Esophagus squamous epithelium (tissue), 4 donors: ENCODE results near the gene ACRV1.

Experiments used
- POLR2A ChIP-seq, 4 donors: fragments of 450-650 bp; IDR thresholded peaks; one replicate each; pipeline ENCODE4 v1.6.1; 2017; ENCODE audit warnings: antibody characterized with exemption in 4 of 4, mild to moderate bottlenecking in 4 of 4, moderate library complexity in 3 of 4
- TF ChIP-seq, protein P1 (sequence below), 6 experiments: fragments of 450-650 bp in 4 of 6; fragments of 200-600 bp in 2 of 6; sonication (generic) in 2 of 6; IDR thresholded peaks; one replicate each; pipeline ENCODE4 v1.5.1; 2016 to 2019; ENCODE audit warnings: antibody characterized with exemption in 6 of 6, mild to moderate bottlenecking in 4 of 6, moderate library complexity in 4 of 6

DNA sequence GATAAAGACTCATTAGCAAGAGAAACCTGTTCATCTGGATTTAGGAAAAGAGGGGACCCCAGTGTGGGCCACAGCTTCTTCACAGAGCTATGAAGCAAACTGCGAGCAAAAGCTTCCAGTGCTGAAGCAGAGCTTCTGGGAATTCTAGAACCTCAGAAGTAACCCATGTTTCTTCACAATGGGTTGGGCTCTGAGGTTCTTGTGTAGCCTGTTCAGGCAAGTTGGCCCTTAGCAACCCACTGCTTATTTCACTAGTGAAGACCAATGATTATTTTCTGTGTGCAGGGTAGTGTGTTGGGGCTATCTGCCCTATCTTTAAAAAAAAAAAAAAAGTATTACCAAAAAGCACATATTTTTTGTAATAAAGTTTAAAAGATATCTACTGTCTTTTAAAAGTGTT lies at the start of gene ACRV1:
- no peak for TF ChIP-seq POLR2A (IDR thresholded peaks at IDR 0.05)
- TF ChIP-seq, protein P1, sequence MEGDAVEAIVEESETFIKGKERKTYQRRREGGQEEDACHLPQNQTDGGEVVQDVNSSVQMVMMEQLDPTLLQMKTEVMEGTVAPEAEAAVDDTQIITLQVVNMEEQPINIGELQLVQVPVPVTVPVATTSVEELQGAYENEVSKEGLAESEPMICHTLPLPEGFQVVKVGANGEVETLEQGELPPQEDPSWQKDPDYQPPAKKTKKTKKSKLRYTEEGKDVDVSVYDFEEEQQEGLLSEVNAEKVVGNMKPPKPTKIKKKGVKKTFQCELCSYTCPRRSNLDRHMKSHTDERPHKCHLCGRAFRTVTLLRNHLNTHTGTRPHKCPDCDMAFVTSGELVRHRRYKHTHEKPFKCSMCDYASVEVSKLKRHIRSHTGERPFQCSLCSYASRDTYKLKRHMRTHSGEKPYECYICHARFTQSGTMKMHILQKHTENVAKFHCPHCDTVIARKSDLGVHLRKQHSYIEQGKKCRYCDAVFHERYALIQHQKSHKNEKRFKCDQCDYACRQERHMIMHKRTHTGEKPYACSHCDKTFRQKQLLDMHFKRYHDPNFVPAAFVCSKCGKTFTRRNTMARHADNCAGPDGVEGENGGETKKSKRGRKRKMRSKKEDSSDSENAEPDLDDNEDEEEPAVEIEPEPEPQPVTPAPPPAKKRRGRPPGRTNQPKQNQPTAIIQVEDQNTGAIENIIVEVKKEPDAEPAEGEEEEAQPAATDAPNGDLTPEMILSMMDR (IDR thresholded peaks at IDR 0.05): no peak
